GM12878 (cell line): Measurements from ENCODE around the gene CDYL. TPM values are rescaled to one million over a fixed set of nuclear protein-coding genes. Genes with fewer than 3 reads are reported as not detected.

Experiments
- ATAC-seq: fragments of 200-7000 bp; cut with Tn5 transposase; 3 replicates; pipeline ENCODE4 v1.9.1; 2020; ENCODE audit warnings: mild to moderate bottlenecking, moderate library complexity
- BruUV-seq: library from RNA; stranded (reverse); fragments of 400-500 nt; replicated peaks from 2 replicates; lab custom pipeline; 2021; lab: Mats Ljungman, UMichigan
- CTCF ChIA-PET: fragments of 300-600 bp; sonication (Branson Sonifier 250); formaldehyde crosslinking; extraction: SDS; loops from one replicate; lab custom pipeline; 2021; ENCODE audit warnings: inconsistent platforms; lab: Yijun Ruan, JAX
- POLR2A ChIA-PET: fragments of 350-600 bp; formaldehyde crosslinking; extraction: SDS; loops from one replicate; lab custom pipeline; 2021; ENCODE audit warnings: inconsistent platforms; lab: Charles Lee
- RAD21 ChIA-PET: fragments of 300-600 bp; sonication (Branson Sonifier 250); formaldehyde crosslinking; loops from one replicate; lab custom pipeline; 2023; ENCODE audit warnings: antibody characterized with exemption; ENCODE audit not compliant: unreplicated experiment; lab: Charles Lee
- SMC1A ChIA-PET: fragments of 300-600 bp; sonication (Branson Sonifier 250); formaldehyde crosslinking; loops from one replicate; lab custom pipeline; 2023; ENCODE audit not compliant: unreplicated experiment, uncharacterized antibody; lab: Charles Lee
- DNase-seq: peaks from one replicate; pipeline ENCODE4 v3.0.0-alpha.2; 2011; ENCODE audit warnings: low read depth, low spot score
- FAIRE-seq: peaks from 3 replicates; lab custom pipeline; 2011; peaks lifted over from hg19 to GRCh38; lab: Jason Lieb, UNC
- H2AFZ ChIP-seq: 2 replicates; pipeline ENCODE4 v1.6.0; 2011; ENCODE audit warnings: low read depth, low read length, control low read depth; ENCODE audit not compliant: control insufficient read depth
- H3K27ac ChIP-seq: 2 replicates; pipeline ENCODE4 v1.5.1; 2011; ENCODE audit warnings: control low read depth; ENCODE audit not compliant: control insufficient read depth, insufficient read depth
- H3K27me3 ChIP-seq, 2 experiments: replicated peaks in 1 of 2; 2 replicates each; pipeline versions ENCODE4 v1.6.0 to v1.6.1; 2011; ENCODE audit warnings: low read length in 1 of 2; ENCODE audit not compliant: control insufficient read depth in 2 of 2, insufficient read depth in 2 of 2
- H3K36me3 ChIP-seq, 2 experiments: 2 replicates each; pipeline ENCODE4 v1.5.1; 2011; ENCODE audit warnings: low read length in 1 of 2; ENCODE audit not compliant: control insufficient read depth in 2 of 2, insufficient read depth in 2 of 2
- H3K4me1 ChIP-seq: 2 replicates; pipeline ENCODE4 v1.6.1; 2011; ENCODE audit warnings: mild to moderate bottlenecking, low read length, moderate library complexity, mixed read lengths; ENCODE audit not compliant: control insufficient read depth, insufficient read depth
- H3K4me2 ChIP-seq: 2 replicates; pipeline ENCODE4 v1.6.0; 2011; ENCODE audit warnings: control low read depth; ENCODE audit not compliant: control insufficient read depth, insufficient read depth
- H3K4me3 ChIP-seq: fragments of 200-600 bp; sonication (generic); 2 replicates; pipeline ENCODE4 v1.5.1; 2016
- H3K79me2 ChIP-seq: 2 replicates; pipeline ENCODE4 v1.6.0; 2011; ENCODE audit warnings: low read length; ENCODE audit not compliant: control insufficient read depth, insufficient read depth
- H3K9ac ChIP-seq: 2 replicates; pipeline ENCODE4 v1.8.0; 2011; ENCODE audit warnings: low read length, control low read depth, mixed read lengths; ENCODE audit not compliant: control insufficient read depth, insufficient read depth
- H3K9me3 ChIP-seq: replicated peaks from 3 replicates; pipeline ENCODE4 v1.5.1; 2011; ENCODE audit warnings: mild to moderate bottlenecking, low read length; ENCODE audit not compliant: control insufficient read depth, insufficient read depth
- H4K20me1 ChIP-seq: 2 replicates; pipeline ENCODE4 v1.6.0; 2011; ENCODE audit not compliant: control insufficient read depth, insufficient read depth
- BMI1 ChIP-seq: fragments of 450-650 bp; IDR thresholded peaks from 2 replicates; pipeline ENCODE4 v1.6.1; 2016; ENCODE audit warnings: mild to moderate bottlenecking, moderate library complexity, borderline replicate concordance
- CBFB ChIP-seq: IDR thresholded peaks from 2 replicates; pipeline ENCODE4 v1.6.1; 2016; ENCODE audit warnings: antibody characterized with exemption, low read depth
- GATAD2B ChIP-seq: fragments of 450-650 bp; conservative IDR thresholded peaks from 2 replicates; pipeline ENCODE4 v1.6.1; 2017; ENCODE audit warnings: low read depth, mild to moderate bottlenecking, moderate library complexity
- MTA3 ChIP-seq: IDR thresholded peaks from 2 replicates; pipeline ENCODE4 v1.6.1; 2012; ENCODE audit warnings: low read length, inconsistent platforms, borderline replicate concordance
- MXI1 ChIP-seq: fragments of 150-350 bp; IDR thresholded peaks from 2 replicates; pipeline ENCODE4 v1.6.1; 2011; ENCODE audit warnings: low read depth, mild to moderate bottlenecking, inconsistent platforms, low read length, improper control_type of control experiment
- SMAD5 ChIP-seq: IDR thresholded peaks from 2 replicates; pipeline ENCODE4 v1.6.1; 2016; ENCODE audit warnings: antibody characterized with exemption, low read depth
- STAT1 ChIP-seq: fragments of 450-650 bp; conservative IDR thresholded peaks from 2 replicates; pipeline ENCODE4 v1.6.1; 2014; ENCODE audit warnings: antibody characterized with exemption, mild to moderate bottlenecking
- ZBTB11 ChIP-seq: fragments of 450-650 bp; formaldehyde crosslinking; IDR thresholded peaks from 2 replicates; pipeline ENCODE4 v1.5.0; 2022; ENCODE audit warnings: mild to moderate bottlenecking, missing genetic modification characterization
- ZNF592 ChIP-seq: fragments of 450-650 bp; IDR thresholded peaks from 2 replicates; pipeline ENCODE4 v1.6.1; 2017; ENCODE audit warnings: mild to moderate bottlenecking, moderate library complexity
- WGBS: methylation state at CpG from one replicate; pipeline ENCODE4 v1.1.6; 2016; ENCODE audit warnings: low lambda C conversion rate; ENCODE audit not compliant: insufficient replicate concordance, insufficient coverage; ENCODE audit errors: missing lambda C conversion rate; 5-methylcytosine and 5-hydroxymethylcytosine counted together
- in situ Hi-C: fragments of 300-500 bp; cut with MboI; formaldehyde crosslinking; loops from 9 replicates; pipeline ENCODE4 v1.14.3; 2018; ENCODE audit warnings: mixed read lengths
- intact Hi-C: fragments of 100-400 bp; cut with micrococcal nuclease; formaldehyde crosslinking; loops from one replicate; pipeline ENCODE4 v1.14.2; 2022; ENCODE audit not compliant: unreplicated experiment
- polyA plus RNA-seq, 11 experiments: library from polyadenylated mRNA; depleted of rRNA in 4 of 11; unstranded in 6 of 11; stranded (reverse) in 5 of 11; fragments of >200 nt; fragmentation: Nextera tagmentation in 4 of 11; fragmentation: Illumina TruSeq in 1 of 11; extraction: Ambion mirVana in 4 of 11; extraction: Trizol in 1 of 11; gene quantifications; 1 replicate in 1 of 11; 2 replicates in 10 of 11; pipeline versions ENCODE4 v1.2.1 to v1.2.3, GENCODE V29; 2011 to 2016; ENCODE audit warnings: inconsistent platforms in 2 of 11, missing spikeins in 2 of 11, low read depth in 1 of 11
- total RNA-seq, 4 experiments: library from RNA; depleted of rRNA in 3 of 4; stranded (reverse); fragments of >200 nt in 3 of 4; fragmentation: Illumina TruSeq in 1 of 4; extraction: Trizol in 1 of 4; gene quantifications; 2 replicates each; pipeline versions ENCODE4 v1.2.1 to v1.2.3, GENCODE V29; 2013 to 2021

The CDYL gene
- total and polyA plus RNA-seq, 10 of the 15 experiments (the other 5 are each of a cell fraction or from before 2014, with no cell fraction given), result 9.3 to 61.2 (median 28.5) TPM

GRCh38 chr6:4731996-4732395 lies 44.2 kb upstream of the CDYL start:
- no peak for FAIRE-seq
- no peak for DNase-seq
- RAD21 ChIA-PET, result no interaction called here
- Histone ChIP-seq H3K9ac (no peak overlapping the region), H3K4me2 (no peak overlapping the region), H3K4me1 (no peaks in the 10 kb centered on the region; the same call in 1 of the 2 replicates), H3K9me3 (no peaks in the 10 kb centered on the region), H3K27me3 (no peaks in the 10 kb centered on the region; a peak in 1 of 4 replicates), H3K4me3 (no peak overlapping the region), H3K79me2 (no peaks in the 10 kb centered on the region), H4K20me1 (no peaks in the 10 kb centered on the region), H3K27ac (no peak overlapping the region), H2AFZ (no peak overlapping the region), H3K36me3 (no peaks in the 10 kb centered on the region)
- WGBS, result 71% methylated on average over 3 of the region's 3 CpGs
- POLR2A ChIA-PET, result interaction anchor here (0.6 kb wide), 1 partner anchor 19 kb away, joined by 5 read pairs; no protein-coding TSS in a partner anchor
- intact Hi-C loops, result no loop called here
- SMC1A ChIA-PET, result no interaction called here
- BruUV-seq, result no TSS peak
- in situ Hi-C loops, result no loop called here
- no peak for ATAC-seq
- no peak for TF ChIP-seq SMAD5
- TF ChIP-seq STAT1, result no peak
- CTCF ChIA-PET, result no interaction called here

- SMC1A ChIA-PET, result no interaction called here
- no peak overlapping the region for H2AFZ ChIP-seq
- peak overlapping the region; percentile 43; the same call in 1 of the 2 replicates for H3K4me2 ChIP-seq
- no peak overlapping the region for H3K27ac ChIP-seq
- FAIRE-seq, result no peak
- no peak overlapping the region; the same call in 1 of the 2 replicates for H3K4me3 ChIP-seq
- DNase-seq, result no peak
- in situ Hi-C loops, result no loop called here
- H3K9ac ChIP-seq, result no peak overlapping the region
- intact Hi-C loops, result no loop called here
- BruUV-seq, result no TSS peak
- no peaks in the 10 kb centered on the region for H3K79me2 ChIP-seq
- no peaks in the 10 kb centered on the region for H4K20me1 ChIP-seq
- H3K9me3 ChIP-seq, result no peaks in the 10 kb centered on the region
- H3K4me1 ChIP-seq, result no peaks in the 10 kb centered on the region; the same call in 1 of the 2 replicates
- RAD21 ChIA-PET, result no interaction called here
- ATAC-seq, result peak; percentile 27; the same call in 1 of the 3 replicates
- CTCF ChIA-PET, result no interaction called here
- WGBS, result 40% methylated on average over 10 of the region's 10 CpGs
- no peaks in the 10 kb centered on the region; a peak in 1 of 4 replicates for H3K27me3 ChIP-seq
- H3K36me3 ChIP-seq, result no peaks in the 10 kb centered on the region
- POLR2A ChIA-PET, result interaction anchor here (0.5 to 0.6 kb wide), 2 partner anchors 18 to 78 kb away, joined by 5 read pairs; no protein-coding TSS in a partner anchor
- TF ChIP-seq GATAD2B (no peak), MXI1 (no peak), CBFB (no peak), MTA3 (no peak), BMI1 (no peak), ZBTB11 (CRISPR knock-in tag) (no peak), ZNF592 (no peak)
Observed at GRCh38 chr6:4732691-4733315, 43.4 kb upstream of the CDYL start.
